Measurements from ENCODE around the gene CDK3. TPM values are rescaled to one million over a fixed set of nuclear protein-coding genes. Genes with fewer than 3 reads are reported as not detected.

Gene CDK3
- total and polyA plus RNA-seq, 12 donors: 0.74 to 56.7 (median 5.5) TPM; not detected in 3

- Histone ChIP-seq H3K9me3 (replicated peaks in 1 of 3) (no peaks in the 10 kb centered on the region), H3K27me3 (no peaks in the 10 kb centered on the region), H3K4me1 (replicated peaks in 1 of 2) (no peaks in the 10 kb centered on the region), H3K27ac (no peak overlapping the region), H3K36me3 (replicated peaks in 1 of 2) (peaks cover 0 to 13% of the 10 kb centered on the region in 2 donors), H3K4me3 (no peak overlapping the region)
- TF ChIP-seq, protein P1, sequence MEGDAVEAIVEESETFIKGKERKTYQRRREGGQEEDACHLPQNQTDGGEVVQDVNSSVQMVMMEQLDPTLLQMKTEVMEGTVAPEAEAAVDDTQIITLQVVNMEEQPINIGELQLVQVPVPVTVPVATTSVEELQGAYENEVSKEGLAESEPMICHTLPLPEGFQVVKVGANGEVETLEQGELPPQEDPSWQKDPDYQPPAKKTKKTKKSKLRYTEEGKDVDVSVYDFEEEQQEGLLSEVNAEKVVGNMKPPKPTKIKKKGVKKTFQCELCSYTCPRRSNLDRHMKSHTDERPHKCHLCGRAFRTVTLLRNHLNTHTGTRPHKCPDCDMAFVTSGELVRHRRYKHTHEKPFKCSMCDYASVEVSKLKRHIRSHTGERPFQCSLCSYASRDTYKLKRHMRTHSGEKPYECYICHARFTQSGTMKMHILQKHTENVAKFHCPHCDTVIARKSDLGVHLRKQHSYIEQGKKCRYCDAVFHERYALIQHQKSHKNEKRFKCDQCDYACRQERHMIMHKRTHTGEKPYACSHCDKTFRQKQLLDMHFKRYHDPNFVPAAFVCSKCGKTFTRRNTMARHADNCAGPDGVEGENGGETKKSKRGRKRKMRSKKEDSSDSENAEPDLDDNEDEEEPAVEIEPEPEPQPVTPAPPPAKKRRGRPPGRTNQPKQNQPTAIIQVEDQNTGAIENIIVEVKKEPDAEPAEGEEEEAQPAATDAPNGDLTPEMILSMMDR (IDR thresholded peaks at IDR 0.05): no peak
- no peak for TF ChIP-seq POLR2A (IDR thresholded peaks at IDR 0.05)
- 94 to 98% (median 96%) methylated on average over 6 to 7 of the region's 7 CpGs for WGBS, 4 donors
- DNase-seq: no peak
- intact Hi-C loops (cut with DNase I): no loop called here
Observed at GRCh38 chr17:75995385-75995925, 5.2 kb upstream of the CDK3 start.

GRCh38 chr17:75996665-75997590 is 3.7 kb upstream of the CDK3 start:
- no peaks in the 10 kb centered on the region for H3K9me3 ChIP-seq (replicated peaks in 1 of 3)
- TF ChIP-seq POLR2A (IDR thresholded peaks at IDR 0.05): no peak
- TF ChIP-seq, protein P1 (IDR thresholded peaks at IDR 0.05): no peak
- 57 to 71% (median 67%) methylated on average over 18 of the region's 18 CpGs for WGBS, 4 donors
- intact Hi-C loops (cut with DNase I): no loop called here
- no peaks in the 10 kb centered on the region for H3K4me1 ChIP-seq (replicated peaks in 1 of 2)
- H3K36me3 ChIP-seq (replicated peaks in 1 of 2): peaks cover 0 to 8% of the 10 kb centered on the region in 2 donors
- H3K27ac ChIP-seq: peak overlapping the region in 1 of 5 donors; percentile 58
- H3K4me3 ChIP-seq: no peak overlapping the region
- H3K27me3 ChIP-seq: no peaks in the 10 kb centered on the region
- DNase-seq: peak in 1 of 7 donors; percentile 47

GRCh38 chr17:75998327-75998795 is 2.3 kb upstream of the CDK3 start:
- Histone ChIP-seq H3K36me3 (replicated peaks in 1 of 2) (peaks cover 0 to 5% of the 10 kb centered on the region in 2 donors), H3K9me3 (replicated peaks in 1 of 3) (no peaks in the 10 kb centered on the region), H3K4me3 (no peak overlapping the region), H3K27me3 (no peaks in the 10 kb centered on the region), H3K4me1 (replicated peaks in 1 of 2) (no peaks in the 10 kb centered on the region), H3K27ac (peak overlapping the region in 1 of 5 donors; percentile 49)
- WGBS, 4 donors: 85 to 96% (median 91%) methylated on average over 9 of the region's 9 CpGs
- intact Hi-C loops (cut with DNase I): no loop called here
- TF ChIP-seq POLR2A (IDR thresholded peaks at IDR 0.05): no peak
- TF ChIP-seq, protein P1 (IDR thresholded peaks at IDR 0.05): no peak
- no peak for DNase-seq

DNA sequence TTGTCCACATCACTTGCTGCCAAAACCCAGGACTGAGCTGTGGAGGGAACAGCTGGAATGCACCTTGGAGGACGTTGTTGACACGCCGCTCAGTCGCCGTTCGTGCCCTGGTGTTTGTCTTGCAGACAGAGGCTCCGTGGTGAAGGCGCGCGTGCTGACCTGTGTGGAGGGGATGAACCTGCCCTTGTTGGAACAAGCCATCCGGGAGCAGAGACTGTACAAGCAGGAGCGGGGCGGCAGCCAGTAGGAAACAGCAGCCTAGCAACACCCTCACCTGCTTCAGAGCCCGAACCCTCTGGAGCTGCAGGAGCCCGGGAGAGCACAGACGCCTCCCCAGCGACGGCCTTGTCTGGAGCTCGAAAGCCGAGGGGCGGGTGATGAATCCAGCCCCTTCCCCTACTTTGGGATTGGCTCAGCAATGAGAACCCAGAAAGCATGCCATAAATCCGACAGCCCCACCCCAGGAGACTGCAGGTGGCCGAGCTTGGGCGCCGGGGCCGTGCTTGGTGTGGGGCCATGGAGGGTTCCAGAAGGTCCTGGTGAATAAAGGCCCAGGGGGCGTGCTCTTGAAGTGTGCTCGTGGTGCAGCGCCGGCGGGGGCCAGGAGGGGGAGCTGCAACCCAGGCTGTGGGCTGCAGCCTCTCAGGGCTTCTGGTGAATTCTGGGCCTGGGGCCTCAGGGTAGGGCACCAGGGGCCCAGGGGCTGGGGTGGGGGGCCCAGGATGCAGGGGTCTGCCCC is 470 bp upstream of the CDK3 start:
- intact Hi-C loops (cut with DNase I): loop anchor here in 1 of 2 donors (5.0 kb wide), 1 partner anchor 93 kb away; no protein-coding TSS in a partner anchor

More for the DNA sequence above, 470 bp upstream of the CDK3 start:
- TF ChIP-seq POLR2A (IDR thresholded peaks at IDR 0.05): no peak
- TF ChIP-seq, protein P1 (IDR thresholded peaks at IDR 0.05): peak; percentile 36 to 61 (median 46)
- no peak overlapping the region for H3K27ac ChIP-seq
- no peaks in the 10 kb centered on the region for H3K36me3 ChIP-seq (replicated peaks in 1 of 2)
- 61 to 81% (median 70%) methylated on average over 11 to 31 of the region's 31 CpGs for WGBS, 4 donors
- peaks cover 0 to 4% of the 10 kb centered on the region in 2 donors for H3K4me1 ChIP-seq (replicated peaks in 1 of 2)
- no peaks in the 10 kb centered on the region for H3K27me3 ChIP-seq
- no peaks in the 10 kb centered on the region for H3K9me3 ChIP-seq (replicated peaks in 1 of 3)
- DNase-seq: peak in 4 of 7 donors; percentile 33 to 62 (median 52)
- H3K4me3 ChIP-seq: no peak overlapping the region

All from adrenal gland (tissue), 12 donors.